ENCODE results near the gene USP33.

DNA sequence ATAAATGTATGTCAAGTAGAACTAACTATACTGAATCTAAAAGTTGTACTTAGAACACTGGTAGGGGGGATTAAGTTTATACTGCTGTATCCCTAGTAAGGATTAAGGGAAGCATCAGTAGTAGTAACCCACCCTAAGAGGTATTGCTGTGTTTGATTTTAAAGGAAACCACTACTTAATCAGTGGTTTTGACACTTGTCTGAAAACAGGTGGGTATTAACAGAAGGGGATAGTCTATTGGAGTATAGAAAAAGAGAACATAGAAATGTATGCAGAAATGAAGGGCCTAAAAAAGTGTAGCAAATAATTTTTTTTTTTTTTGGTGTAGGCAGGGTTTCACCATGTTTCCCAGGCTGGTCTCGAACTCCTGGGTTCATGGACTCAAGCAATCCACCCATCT lies 22.0 kb upstream of the USP33 start:
- TF ChIP-seq, protein P1, sequence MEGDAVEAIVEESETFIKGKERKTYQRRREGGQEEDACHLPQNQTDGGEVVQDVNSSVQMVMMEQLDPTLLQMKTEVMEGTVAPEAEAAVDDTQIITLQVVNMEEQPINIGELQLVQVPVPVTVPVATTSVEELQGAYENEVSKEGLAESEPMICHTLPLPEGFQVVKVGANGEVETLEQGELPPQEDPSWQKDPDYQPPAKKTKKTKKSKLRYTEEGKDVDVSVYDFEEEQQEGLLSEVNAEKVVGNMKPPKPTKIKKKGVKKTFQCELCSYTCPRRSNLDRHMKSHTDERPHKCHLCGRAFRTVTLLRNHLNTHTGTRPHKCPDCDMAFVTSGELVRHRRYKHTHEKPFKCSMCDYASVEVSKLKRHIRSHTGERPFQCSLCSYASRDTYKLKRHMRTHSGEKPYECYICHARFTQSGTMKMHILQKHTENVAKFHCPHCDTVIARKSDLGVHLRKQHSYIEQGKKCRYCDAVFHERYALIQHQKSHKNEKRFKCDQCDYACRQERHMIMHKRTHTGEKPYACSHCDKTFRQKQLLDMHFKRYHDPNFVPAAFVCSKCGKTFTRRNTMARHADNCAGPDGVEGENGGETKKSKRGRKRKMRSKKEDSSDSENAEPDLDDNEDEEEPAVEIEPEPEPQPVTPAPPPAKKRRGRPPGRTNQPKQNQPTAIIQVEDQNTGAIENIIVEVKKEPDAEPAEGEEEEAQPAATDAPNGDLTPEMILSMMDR (IDR thresholded peaks at IDR 0.05 in 4 of 5, conservative IDR thresholded peaks at IDR 0.05 in 1 of 5), result no peak
- TF ChIP-seq POLR2A (IDR thresholded peaks at IDR 0.05), result no peak
